GM21423 (cell line): ENCODE data around the gene TBXAS1.
A peak's percentile ranks its signal among the peaks of the same experiment; 100 is the strongest.

ENCODE experiments used
- ATAC-seq: cut with Tn5 transposase; IDR thresholded peaks from one replicate; pipeline ENCODE4 v1.9.1; 2021; ENCODE audit warnings: mild to moderate bottlenecking, moderate library complexity; ENCODE audit not compliant: unreplicated experiment

TBXAS1 gene

DNA sequence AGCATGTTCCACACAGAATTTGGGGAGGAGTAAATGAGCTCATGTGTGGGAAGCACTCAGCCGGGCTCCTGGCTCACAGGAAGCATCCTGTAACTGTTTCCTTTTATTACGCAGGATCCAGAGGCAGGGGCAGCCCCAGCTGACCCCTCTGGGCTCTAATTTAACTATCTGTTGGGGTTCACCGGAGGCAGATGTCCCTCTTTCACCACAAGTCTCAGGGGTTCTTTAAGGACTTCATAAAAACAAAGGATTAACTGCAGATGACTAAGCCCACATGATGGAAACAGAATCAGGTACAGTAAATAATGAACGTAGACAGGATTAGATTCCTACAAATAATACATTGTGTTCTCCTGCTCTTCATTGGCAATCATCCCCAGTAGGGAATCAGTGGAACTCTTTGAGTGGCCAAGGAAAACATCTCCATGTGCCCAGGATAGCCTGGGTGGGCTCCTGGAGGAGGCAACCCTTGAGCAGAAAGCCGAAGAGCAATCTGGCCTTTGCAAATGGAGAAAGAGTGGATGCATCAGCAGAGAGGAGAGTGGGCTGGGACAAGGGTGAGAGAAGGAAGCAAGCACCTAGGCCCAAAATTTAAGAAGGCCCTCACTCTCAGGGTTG lies 24.6 kb downstream of the TBXAS1 start:
- ATAC-seq, result no peak

DNA sequence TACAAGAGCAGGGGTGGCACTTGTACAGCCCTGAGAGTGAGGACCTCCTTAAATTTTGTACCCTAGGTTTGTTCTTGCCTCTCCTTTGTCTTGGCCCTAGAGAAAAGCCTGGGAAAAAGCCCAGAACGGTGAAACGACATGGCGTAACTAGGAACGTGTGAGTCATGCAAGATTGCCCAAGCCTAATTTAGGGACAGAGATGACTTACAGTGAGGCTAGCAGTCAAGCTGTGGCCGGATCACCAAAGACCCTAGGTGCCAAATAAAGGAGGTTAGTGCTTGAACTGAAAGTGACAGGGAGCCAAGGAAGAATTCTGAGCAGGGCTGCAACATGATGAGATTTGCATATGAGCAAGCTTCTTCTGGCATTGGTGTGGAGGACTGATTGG lies 25.1 kb downstream of the TBXAS1 start:
- ATAC-seq, result no peak

DNA sequence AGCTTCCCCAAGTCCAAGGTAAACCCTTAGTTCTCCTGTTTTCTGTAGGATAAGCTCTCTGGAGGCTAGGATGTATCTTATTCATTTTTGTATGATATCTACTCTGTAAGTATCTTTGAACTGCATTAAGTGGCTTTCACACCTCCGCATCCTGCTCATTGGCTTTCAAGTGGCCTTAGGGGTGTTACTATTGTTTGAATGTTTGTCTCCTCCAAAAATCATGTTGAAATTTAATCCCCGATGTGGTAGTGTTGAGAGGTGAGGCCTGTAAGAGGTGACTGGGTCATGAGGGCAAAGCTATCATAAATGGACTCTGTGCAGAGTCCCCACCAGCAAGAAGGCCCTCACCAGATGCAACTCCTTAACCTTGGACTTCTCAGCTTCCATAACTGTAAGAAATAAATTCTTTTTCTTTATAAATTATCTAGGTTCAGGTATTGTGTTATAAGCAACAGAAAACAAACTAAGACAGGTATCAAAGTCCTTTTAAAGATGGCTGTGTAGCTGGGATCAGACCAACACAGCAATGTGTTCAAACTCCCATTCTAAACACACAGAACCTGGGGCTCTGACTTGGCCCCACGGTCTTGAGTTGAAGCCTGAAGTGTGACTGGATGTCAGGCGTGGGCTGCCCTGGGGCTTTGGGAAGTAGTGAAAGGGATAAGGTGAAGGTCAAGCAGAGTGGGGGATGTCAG lies 25.9 kb downstream of the TBXAS1 start:
- no peak for ATAC-seq

DNA sequence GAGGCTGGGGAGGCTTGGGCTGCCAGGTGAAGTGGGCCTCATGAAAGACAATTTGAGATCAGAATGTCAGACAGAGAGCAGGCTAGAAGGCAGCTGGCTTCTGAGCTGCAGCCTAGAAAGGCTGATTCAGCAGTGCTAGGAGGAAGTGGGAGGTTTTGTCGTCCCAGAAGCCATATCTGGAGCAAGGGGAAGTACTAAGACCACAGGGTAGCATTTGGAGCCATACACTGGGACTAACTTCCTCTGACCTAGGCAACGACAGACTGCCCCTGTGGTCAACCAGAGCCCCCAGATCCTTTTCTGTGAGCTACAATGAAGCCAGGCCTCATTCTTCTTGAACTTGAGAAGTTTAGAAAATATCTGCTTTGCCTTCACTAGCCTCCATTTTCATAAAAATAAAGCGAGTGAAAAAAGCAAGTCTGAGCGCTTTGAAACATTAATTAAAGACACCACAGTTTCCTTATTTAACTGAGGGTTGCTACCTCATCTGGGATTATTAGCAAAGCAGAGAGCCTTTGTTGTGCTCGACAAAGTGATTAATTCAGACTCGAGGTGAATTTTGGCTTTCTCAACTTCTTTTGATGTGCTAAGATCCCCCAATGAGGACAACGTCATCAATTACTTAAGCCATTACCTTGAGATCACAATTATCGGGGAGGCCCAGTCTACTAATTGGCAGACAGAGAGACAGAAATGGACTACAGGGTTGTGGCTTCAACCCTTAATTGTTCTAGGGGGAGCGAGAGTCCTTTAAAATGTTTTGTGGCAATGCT lies 26.6 kb downstream of the TBXAS1 start:
- ATAC-seq, result peak; percentile 90

DNA sequence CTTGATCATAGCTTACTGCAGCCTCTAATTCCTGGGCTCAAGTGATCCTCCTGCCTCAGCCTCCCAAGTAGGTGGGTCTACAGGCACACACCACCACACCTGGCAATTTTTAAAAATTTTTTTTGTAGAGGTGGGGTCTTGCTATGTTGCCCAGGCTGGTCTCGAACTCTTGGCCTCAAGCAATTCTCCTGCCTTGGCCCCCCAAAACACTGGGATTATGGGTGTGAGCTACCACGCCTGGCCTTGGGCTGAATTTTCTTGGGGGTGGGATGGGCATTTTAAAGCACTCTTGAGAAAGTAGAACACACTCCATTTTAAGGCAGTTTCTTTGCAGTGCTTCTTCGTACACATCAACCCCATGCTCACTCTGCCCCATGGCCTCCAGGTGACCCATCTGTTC lies 28.7 kb downstream of the TBXAS1 start:
- no peak for ATAC-seq

DNA sequence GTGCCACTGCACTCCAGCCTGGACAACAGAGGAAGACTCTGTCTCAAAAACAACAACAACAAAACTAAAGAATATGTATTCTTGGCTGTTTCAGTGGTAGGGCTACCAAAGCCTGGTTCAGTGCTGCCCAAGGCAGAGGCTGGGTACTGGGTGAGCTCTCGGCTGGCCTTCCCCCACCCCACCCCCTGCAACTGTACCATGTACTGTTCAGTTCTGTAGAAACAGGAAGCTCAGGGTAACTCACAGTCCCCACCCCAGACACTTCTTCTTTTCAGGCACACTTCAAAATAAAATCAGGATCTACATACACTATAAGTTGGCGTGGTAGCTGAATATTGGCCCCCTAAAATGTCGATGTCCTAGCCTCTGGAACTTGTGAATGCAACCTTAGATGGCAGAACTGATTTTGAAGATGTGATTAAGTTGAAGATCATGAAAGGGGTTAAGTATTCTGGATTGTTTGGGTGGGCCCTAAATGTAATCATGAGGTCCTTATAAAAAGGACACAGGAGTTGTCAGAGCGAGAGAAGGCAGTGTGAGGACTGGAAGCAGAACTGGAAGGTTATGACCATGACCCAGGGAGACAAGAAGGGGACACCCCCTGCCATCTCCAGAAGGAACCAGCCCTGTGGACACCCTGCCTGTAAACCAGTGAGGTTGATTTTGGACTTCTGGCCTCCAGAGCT lies 31.2 kb downstream of the TBXAS1 start:
- ATAC-seq, result no peak

DNA sequence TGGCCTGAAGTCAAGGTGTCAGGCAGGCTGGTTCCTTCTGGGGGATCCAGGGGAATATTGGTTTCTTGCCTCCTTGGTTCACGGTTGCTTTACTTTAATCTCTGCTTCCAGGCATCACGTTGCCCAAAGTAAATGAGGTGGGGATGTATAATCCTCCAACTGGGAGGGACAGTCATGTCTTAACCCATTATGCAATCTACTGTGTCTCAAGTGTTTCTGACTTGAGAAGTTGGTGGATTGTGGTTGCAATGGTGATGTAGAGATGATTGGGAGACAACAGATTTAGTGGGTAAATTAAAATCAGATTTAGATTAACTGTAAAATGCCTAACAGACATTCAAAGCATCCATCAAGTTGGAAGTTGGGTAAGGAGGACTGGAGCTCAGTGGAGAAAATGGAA lies 32.7 kb downstream of the TBXAS1 start:
- ATAC-seq, result no peak

DNA sequence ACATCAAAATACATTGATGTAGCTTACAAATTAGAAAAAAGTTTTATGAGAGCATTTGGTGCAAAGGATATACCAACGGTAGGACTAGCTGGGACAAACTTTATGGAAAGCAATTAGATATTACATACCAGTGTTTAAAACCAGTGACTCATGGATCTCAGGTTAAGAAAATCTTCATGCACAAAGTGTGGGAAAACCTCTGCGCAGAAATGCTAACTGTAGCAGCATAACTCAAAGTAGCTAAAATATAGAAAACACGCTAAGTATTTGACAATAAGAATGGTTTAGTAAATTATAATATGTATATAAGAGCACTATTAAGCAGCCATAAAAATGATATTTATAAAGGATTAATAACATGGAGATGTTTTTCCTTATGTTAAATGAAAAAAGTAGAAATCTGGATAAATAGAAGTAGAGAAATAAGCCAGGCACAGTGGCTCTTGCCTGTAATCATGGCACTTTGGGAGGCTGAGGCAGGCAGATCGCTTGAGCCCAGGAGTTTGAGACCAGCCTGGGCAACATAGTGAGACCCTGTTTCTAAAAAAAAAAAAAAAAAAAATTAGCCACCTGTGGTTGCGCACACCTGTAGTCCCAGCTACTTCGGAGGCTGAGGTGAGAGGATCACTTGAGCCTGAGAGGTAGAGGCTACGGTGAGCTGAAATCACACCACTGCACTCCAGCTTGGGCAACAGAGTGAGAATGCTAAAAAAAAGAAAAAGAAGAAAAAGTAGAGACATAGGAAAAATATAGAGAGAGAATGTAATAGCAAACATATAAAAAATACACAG lies 37.2 kb downstream of the TBXAS1 start:
- ATAC-seq, result no peak

DNA sequence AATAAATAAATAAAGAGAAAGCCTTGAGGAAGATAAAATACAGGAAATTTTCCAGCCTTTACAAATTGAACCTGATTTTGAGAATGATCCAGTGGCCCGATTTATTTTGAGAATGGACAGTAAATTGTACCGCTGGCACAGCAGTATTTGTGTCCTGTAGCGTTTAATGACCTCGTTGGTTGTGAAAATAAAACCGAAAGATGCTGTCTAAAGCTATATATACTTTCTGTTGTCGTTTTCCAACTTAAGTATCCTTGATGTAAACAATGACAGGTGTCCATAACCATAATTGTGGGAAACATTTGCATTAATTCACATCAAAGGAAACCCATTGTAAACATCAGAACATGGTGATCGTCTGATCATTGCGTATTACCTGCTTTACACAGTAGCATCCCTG lies 38.8 kb downstream of the TBXAS1 start:
- ATAC-seq, result no peak

DNA sequence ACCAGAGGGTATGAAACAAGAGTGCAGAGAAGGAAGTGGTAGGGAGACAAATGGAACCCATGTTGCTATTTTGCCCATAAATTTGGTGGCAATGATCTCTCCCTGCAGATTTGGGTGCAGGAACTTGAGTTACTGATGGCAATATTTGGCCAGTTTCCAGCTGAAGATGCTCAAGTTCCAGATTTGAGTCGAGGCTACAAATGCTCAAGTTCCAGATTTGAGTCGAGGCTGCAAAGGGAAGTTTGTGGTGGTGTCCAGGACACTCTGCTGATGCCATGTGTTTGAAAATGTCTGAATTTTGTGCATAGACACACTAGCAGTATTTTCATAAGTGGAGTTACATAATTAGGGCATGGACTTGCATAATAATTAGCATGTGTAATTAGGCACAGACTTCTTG lies 40.8 kb downstream of the TBXAS1 start:
- no peak for ATAC-seq

DNA sequence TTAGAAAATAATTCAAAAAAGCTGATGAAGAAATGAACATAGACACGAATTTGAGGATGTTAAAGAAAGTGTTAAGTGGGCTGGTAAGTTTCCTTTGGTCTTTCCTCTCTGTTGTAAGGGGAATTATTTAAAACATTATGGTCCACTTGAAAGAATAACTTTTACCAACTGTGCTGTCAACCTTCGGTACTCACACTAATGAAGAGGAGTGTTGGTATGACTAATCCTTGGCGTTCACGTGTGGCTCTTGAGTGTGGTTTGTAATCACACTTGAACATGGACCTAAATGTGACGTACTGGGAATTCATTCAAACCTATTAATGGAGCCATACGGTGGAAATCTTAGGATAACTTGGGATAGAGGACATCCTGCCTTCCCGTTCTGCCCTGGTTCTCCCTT lies 41.3 kb downstream of the TBXAS1 start:
- no peak for ATAC-seq

DNA sequence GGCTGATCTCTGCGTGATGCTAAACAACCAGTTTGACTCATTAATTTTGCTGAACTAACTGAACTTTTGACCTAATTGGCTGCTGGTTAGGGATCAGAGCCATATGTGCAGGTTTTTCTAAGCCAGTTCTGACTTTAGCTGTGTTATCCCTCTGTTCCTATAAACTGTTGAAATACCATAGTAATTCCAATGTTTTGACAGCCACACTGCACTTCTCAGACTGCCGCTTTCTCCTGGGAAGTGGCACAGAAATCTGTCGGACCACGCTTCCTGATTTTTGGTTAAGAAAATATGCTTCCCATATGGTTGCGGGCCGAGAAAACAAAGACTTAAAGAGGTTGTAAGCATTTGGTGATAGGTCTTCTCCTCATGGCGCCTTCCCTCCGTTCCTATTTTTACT lies 42.3 kb downstream of the TBXAS1 start:
- ATAC-seq, result no peak

DNA sequence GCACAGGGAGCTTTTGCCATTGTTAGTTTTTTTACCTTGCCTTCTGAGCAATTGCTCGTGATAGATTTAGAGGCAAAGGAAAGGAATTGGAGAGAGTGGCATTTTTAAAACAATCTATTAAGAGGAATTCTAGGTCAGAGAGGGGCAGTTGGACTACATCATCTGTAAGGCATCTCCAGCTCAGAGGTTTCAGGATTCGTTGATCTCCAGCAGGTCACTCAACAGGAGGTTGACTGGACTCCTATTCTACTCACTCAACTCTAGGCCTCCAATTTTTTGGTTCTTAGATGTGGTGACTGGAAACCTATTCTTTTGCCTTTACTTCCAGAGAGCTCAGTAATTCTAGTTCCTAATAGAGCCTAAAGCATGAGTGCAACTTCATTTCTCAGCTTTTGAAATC lies 42.8 kb downstream of the TBXAS1 start:
- no peak for ATAC-seq

DNA sequence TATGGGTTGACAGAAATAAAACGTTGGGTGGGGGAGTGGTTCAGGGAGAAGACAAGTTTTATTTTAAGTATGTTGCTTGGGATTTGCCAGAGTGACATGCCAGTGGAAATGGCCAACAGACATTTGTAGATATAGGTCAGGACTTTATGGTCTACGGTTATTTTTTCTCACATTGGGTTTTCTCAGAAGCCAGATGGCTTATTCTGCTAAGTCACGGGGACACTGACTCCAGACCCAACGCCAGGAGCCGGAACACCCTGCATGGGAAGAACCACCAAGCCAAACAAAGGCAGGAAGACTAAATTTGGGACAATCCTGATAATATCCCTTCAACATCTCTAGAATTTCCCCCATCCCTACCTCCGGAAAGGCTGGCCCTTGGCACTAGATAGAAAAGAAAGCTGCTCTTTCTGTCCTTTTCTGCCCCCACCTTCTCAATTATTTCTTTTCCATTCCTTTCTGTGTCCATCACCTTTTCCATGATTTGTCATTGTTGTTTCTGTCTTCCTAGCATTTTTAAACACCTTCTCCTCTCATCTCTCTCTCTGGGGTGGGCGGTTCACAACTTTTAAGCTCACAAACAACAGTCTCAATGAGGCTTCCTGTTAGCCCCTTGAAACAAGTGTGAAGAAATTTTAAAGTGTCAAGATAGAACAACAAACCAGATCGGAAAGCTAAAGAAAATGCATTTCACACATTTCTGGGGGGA lies 44.7 kb downstream of the TBXAS1 start:
- no peak for ATAC-seq

DNA sequence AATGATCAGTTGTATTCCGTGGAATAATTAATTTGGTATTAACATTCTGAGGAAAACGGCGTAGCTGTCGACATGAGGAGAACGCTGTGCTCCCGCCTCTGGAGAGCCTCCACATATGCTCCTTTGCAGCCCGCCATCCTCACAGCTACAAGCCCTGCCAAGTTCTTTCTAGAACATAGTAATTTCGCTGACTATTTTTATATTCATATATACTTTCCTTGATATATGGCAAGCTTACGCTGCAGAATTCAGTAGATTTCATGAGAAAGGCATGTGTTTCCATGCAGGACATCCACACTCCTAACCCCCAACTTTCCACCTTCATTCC lies 45.2 kb downstream of the TBXAS1 start:
- no peak for ATAC-seq

DNA sequence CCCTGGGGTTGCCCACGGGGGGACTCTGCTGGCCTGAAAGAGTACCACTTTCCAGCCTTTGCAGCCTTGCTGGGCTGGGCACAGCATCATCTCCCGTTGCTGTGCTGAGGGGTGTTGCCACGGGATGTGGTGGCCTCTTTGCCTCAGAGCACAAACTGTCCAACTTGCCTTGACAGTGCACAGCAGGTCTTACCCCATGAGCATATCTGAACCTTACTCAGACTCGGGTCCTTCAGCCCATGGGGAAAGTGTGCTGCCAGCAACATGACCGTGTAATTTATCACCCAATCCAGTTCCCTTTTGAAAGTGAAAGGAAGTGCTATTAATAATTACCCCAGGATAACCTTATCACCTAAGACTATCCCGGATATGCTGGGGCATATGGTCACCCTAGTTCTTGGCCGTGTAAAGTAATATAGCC lies 46.8 kb downstream of the TBXAS1 start:
- peak; percentile 82 for ATAC-seq

DNA sequence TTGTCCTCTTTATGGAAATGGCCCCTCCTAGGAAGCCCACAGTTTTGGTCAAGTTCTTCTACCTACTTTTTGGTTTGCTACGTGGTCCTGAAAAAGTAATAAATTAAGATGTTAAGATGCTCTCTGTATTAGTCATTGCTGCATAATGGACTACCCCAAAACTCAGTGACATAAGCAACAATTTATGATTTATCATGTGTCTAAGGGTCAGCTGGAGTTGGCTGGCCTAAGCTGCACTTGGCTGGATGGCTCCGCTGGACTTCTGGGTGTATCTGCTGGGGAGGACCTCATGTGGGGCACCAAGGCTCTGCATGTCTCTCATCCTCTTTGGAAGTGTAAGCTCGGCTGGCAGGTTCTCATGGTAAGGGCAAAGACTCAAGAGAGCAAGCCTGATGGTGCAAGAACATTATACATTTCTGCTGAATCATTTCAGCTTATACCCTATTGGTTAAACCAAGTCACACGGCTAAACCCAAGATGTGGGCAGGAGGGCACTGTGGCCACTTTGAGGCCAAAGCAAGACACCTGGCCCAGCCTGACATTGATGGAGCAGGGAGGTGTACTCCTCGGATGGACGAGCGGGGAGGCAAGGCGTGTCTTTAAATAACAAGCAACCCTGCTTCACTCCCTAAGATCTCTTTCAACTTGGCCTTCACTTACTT lies 47.7 kb downstream of the TBXAS1 start:
- ATAC-seq, result no peak

DNA sequence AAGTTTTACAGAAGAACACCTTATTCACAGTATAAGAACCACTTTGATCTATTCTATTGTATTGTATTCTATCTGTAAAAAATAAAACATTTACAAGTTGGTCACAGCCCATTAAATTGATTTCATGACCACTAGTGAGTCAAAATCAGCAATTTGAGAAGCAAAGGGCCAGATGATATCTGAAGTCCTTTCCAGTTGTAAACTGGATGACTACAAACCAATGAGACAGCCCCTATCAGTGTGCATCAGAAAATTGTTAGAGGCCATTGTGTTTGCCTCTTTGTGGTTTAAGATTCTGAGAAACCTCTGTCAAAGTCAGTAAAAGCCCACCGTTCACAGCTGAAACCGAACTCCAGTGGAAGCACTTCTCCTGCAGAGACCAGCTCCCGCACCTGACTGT lies 54.8 kb downstream of the TBXAS1 start:
- ATAC-seq, result no peak

DNA sequence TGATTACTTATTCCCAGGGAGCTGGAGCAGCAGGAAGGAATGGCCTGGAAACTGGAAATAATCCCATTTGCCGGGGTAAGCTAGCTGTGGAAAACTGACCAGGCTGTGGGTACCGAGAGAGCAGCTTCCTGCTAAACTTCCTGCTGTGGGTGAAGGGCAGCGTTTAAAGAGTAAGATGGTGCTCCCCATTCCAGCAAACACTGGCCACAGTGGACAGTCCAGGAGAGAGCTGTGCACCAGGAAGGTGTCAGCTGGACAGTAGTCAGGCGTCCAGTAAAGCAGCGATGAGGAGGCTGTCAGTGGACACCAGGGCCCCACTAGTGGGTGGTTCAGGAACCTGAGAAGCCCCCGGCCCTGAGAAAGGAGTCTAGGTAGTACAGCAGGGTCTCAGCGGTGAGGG lies 55.4 kb downstream of the TBXAS1 start:
- ATAC-seq, result no peak

DNA sequence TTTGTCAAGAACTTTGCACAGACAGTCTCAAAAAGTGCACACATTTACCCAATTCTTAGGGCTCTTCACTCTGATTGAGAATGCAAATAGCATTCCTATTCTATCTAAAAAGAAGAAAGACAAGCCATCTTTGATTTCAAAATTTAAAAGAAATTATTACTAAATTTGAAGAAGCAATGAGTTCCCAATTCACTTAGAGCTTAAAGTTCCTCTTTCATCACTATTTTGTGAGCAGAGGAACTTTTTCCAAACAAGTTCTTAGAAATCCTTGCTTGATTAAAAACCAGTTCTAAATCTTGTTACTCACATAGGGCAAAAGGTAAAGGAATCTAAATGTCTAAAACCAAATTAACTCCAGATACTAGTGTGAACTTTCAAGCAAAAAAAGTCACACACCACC lies 56.4 kb downstream of the TBXAS1 start:
- ATAC-seq, result no peak
